GM20431 (cell line): Measurements from ENCODE around the gene JMJD6.
"Not testable (repeated sequence)": the region's sequence is repeated elsewhere in the genome, so short reads cannot be mapped to it uniquely, and the experiment has no call there.

Source experiments
- in situ Hi-C: fragments of 300-500 bp; cut with MseI, MboI; formaldehyde crosslinking; loops from one replicate; pipeline ENCODE4 v1.15.0; 2020; ENCODE audit warnings: low sequenced_read_pairs; ENCODE audit not compliant: unreplicated experiment

JMJD6 gene

DNA sequence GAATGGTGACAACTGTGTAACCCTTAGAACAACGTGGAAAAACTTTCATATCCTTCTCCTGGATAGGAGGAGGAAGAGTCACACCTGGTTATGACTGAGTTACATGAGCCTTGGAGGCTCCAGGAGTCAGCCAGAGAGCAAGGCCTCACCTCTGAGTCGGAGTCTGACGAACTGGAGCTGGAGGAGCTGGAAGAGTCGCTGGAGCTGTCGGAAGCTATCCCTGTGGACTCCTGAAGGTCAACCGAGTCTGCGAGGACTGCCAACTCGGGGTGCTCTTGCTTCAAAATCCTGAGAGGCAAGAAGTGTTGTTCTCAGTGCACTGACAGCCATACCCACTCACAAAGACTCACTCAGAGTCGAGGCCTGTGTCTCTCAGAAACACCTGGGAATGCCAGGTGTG lies 6.2 kb downstream of the JMJD6 start:
- in situ Hi-C loops = no loop called here

DNA sequence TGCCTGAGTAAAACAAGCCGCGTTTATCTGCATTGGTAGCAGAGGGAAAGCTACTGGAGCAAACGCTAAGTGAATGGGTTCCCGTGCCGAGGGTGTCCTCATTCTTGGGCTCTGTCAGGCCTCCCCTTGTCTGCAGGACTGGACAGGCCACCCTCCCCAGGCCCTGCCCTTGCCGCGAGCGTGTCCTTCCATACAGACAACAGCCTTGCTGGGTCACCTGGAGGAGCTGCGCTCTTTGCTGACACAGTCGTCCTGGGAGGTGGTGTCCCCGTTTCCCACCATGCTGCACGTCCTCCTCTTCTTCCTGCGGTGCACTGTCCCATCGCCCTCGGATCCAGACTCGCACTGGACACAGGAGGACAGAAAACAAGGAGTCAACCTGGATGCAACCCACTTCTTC lies 7.9 kb downstream of the JMJD6 start:
- in situ Hi-C loops = no loop called here

- in situ Hi-C loops = no loop called here
These were observed 9.6 kb downstream of the JMJD6 start for GRCh38 chr17:76716839-76717215.

DNA sequence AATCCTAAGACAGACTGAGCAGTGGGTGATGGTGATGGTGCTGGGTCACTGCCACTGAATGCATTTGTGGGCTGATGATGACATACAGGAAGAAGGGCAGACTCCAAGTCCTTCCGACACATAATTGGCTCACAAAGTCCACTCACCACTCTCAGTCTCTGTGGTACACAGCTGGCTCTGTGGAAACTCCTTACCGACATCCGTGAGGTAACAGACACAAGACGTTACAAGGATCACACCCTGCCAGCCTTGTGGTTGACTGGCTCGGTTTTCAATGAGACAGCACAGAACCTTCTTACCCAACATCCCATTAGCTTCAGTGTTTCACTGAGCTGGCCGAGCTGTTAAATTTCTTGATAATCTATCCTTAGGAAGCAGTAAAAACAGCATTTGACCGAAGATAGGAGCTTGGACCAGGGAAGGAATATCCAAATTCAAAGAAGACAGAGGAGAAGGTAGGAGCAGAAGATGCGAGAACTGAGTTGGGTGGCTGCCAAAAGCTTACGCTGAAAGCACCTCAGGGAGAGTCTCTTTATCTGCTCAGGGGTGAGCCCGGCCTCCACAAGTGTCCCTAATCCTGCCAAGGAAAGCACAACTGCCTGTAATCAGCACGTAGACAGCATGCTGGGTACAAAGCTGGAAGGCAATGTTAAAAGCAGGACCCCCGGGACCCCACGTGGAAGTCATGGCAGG lies 10.1 kb downstream of the JMJD6 start:
- in situ Hi-C loops = no loop called here

DNA sequence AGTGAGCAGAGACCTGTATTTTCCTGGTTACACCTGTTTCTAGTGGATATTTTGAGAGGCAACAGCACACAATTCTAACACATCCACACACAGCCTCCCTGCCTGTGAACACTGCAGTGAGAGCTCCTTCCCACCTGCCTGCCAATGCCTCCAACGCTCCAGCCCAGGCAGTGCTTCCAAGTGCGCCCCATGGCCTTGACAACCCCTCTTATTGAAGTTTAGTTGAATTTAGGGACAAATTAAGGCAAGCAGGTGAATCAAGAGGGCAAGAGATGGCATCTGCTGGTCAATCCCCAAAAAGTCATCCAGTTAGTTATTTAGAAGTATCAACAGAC lies 10.9 kb downstream of the JMJD6 start:
- in situ Hi-C loops = no loop called here

DNA sequence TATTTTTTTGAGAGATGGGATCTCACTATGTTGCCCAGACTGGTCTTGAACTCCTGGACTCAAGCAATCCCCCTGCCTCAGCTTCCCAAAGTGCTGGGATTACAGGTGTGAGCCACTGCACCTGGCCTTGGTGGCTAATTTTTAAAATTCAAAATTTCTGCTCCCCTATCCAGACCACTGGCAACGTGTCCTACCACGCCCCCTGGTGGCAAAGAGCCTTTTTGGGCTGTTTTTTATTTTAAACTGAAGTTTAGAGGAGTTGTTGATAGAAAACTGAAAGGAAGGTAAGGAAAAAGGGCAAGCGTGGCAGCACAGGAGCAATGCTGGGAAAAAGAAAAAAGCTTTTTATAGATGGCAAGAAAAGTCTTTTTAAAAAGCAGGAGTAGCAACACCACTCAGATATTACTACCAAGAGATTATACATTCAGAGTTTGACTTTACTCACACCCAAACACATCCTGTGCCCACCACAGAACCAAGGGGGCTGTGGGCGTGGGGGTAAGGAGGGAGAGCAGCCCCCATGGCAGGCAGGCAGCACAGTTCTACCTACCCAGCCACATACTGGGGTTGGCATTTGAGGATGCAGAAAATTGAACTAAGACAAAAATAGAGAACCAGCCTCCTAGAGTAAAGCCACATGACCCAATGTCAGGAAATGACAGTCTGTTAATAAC lies 11.4 kb downstream of the JMJD6 start:
- in situ Hi-C loops = no loop called here

DNA sequence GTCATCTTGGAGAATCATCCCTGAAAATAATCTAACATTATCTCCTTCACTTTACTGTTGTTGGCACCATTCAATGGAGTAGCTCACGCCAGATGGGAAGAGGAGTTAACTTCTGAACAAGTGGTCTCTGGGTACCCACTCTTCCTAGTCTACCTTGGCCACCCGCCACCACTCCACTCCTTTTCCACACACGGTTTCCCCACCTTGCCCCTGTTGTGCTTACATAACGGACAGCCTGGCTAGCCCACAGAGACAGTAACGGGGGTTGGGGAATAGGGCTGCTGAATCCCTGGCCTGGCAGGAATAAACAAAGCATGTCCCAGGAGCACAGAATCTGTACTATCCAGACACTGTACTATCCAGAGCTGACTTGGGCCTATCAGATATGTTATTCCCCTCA lies 12.1 kb downstream of the JMJD6 start:
- in situ Hi-C loops = no loop called here

DNA sequence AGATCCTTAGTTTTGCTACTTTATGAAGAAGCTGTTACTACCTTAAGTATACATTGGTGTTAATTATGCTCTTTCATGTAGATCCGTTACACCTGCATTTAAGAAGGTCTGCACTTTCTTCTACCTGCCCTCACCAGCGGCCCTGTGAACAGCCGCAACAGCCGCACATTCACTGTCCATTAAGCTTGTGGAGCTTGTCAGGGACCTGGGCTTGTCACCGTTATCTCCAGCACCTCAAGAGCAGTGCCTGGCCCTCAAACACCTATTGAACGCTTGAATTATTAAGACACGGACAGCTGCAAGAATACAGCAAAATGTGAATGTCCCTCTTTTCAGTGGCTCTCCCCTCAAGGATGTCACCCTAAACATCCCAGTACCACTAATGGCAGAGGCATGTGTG lies 12.6 kb downstream of the JMJD6 start:
- in situ Hi-C loops = no loop called here

DNA sequence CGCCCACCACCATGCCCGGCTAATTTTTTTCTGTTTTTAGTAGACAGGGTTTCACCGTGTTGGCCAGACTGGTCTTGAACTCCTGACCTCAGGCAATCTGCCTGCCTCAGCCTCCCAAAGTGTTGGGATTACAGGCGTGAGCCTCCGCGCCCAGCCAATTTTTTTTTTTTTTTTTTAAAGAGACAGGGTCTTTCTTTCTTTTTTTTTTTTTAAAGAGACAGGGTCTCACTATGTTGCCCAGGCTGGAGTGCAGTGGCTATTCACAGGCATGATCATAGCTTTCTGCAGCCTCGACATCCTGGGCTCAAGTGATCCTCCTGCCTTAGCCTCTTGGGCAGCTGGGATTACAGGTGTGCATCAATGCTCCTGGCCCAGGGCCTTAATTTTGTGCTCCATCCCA lies 14.1 kb downstream of the JMJD6 start:
- in situ Hi-C loops = not testable (repeated sequence)

DNA sequence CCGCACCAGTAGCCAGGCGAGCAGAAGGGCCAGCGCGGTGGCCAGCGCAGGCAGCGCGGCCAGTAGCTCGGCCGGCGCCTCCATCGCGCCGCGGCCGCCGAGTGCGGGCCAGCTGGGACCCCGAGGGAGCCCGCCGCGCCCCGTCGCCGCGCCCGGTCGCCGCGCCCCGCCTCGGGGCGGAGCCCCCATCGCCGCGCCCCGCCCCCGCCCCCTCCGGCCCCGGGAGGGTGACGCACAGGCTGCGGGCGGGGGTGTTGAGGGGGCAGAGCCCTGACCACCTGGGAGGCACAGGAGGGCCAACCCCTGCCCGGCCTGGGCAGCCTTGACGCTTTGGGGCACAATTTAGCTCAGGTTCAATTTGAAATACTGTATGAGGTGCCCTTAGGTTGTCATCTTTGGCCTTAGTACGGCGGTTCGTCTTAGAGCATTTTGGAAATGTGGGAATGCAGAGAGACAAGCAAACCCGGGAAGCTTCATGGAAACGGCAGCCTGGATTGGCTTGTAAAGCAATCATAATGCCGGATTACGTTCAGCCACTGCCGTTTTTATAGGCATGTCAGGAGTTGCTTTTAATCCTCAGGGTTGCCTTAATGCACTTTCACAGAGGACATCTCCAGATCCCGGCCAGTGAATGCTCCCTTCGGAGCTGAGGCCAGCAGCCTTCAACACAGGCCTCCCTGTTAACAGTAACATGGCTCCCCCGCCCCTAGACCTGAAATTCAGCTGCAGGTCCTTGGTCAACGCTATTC lies 15.4 kb downstream of the JMJD6 start, which contains the start of gene MXRA7:
TSS of gene MXRA7 (minus strand) at position 103 of the 749 bp plus-strand sequence. CDS start at position 84, 19 bp downstream.
- in situ Hi-C loops = no loop called here

GRCh38 chr17:76709951-76710862 lies 16.2 kb downstream of the JMJD6 start:
- in situ Hi-C loops = not testable (repeated sequence)

GRCh38 chr17:76709077-76709950 lies 17.1 kb downstream of the JMJD6 start:
- in situ Hi-C loops = no loop called here

- in situ Hi-C loops = no loop called here
These were observed 18.2 kb downstream of the JMJD6 start for GRCh38 chr17:76707985-76708807.

DNA sequence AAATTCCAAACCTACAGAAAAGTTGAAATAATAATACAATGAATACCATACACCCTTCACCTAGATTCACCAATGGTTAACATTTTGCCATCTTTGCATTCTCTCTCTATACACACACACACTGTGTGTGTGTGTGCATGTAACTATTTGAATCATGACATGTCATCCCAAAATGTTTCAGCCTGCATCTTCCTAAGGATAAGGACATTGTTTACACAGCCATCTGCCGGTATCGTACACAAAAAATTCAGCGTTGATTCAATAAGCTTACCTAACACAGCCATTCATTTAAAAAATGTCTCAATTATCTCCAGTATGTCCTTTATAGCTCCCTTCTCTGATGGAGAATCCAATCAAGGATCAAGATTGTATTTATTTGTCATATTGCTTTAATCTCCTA lies 19.6 kb downstream of the JMJD6 start:
- in situ Hi-C loops = no loop called here

DNA sequence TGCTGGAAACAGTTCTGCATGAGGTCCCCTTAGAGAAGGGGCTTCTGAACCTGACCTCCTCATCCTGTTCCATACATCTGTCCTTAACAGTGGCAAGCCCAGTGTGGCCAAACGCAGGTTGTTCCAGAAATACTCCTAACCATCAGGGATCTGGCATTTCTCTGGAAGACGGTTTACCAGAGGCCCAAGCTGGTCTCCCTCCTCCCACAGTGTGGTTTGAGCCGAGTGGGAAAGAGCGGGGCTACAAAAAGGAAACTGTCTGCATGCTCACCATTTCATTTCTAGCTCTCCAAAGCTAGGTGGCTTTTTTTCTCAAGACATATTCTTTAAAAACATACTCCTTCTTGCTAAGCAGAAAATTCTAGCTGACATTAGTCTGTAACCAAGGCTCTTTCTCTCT lies 21.6 kb downstream of the JMJD6 start:
- in situ Hi-C loops = no loop called here

DNA sequence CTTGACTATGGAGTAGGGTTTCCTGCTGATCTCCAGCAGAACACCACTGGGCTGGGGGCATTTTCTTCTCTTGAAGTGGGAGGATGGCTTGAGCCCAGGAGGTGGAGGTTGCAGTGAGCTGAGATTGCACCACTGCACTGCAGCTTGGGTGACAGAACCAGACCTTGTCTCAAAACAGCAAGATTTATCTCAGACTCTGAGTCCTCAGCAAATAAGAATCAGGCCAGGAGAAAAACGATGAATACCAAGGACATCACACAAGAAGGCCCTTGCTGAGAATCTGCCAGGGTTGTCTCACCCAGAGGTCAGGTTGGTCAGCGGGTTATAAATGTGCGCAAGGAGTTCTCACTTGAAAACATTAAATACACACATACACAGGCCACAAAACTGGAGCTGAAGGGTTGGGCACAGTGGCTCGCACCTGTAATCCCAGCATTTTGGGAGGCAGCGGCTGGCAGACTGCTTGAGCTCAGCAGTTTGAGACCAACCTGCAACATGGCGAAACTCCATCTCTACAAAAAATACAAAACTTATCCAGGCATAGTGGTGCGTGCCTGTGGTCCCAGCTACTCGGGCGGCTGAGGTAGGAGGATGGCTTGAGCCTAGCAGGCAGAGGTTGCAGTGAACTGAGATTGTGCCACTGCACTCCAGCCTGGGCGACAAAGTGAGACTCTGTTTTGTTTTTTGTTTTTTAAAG lies 23.3 kb downstream of the JMJD6 start:
- in situ Hi-C loops = no loop called here

GRCh38 chr17:76702076-76702475 lies 24.3 kb downstream of the JMJD6 start:
- in situ Hi-C loops = no loop called here

- in situ Hi-C loops = no loop called here
These were observed 24.9 kb downstream of the JMJD6 start for GRCh38 chr17:76701471-76701967.
